Measurements from ENCODE around the gene DOCK4.

The DOCK4 gene

GRCh38 chr7:112140600-112140999 lies 65.6 kb downstream of the DOCK4 start:
- no peaks in the 10 kb centered on the region for H3K9me3 ChIP-seq (ENCODE audit: severe bottlenecking)
- no peak for DNase-seq
- no peak overlapping the region for H3K4me3 ChIP-seq (ENCODE audit: low read depth, low read length)
- TF ChIP-seq CTCF (IDR thresholded peaks at IDR 0.05; ENCODE audit: low read depth, low read length): no peak
- H3K27me3 ChIP-seq (ENCODE audit: insufficient read depth, low read depth, severe bottlenecking): no peaks in the 10 kb centered on the region
- H3K36me3 ChIP-seq: no peaks in the 10 kb centered on the region
- H3K27ac ChIP-seq: no peak overlapping the region

GRCh38 chr7:112138938-112139337 lies 67.3 kb downstream of the DOCK4 start:
- H3K36me3 ChIP-seq: no peaks in the 10 kb centered on the region
- no peak for DNase-seq
- H3K27me3 ChIP-seq (ENCODE audit: insufficient read depth, low read depth, severe bottlenecking): no peaks in the 10 kb centered on the region
- TF ChIP-seq CTCF (IDR thresholded peaks at IDR 0.05; ENCODE audit: low read depth, low read length): no peak
- H3K4me3 ChIP-seq (ENCODE audit: low read depth, low read length): no peak overlapping the region
- no peak overlapping the region for H3K27ac ChIP-seq
- H3K9me3 ChIP-seq (ENCODE audit: severe bottlenecking): no peaks in the 10 kb centered on the region

- H3K27me3 ChIP-seq (ENCODE audit: insufficient read depth, low read depth, severe bottlenecking): no peaks in the 10 kb centered on the region
- H3K27ac ChIP-seq: no peak overlapping the region
- no peak overlapping the region for H3K4me3 ChIP-seq (ENCODE audit: low read depth, low read length)
- H3K9me3 ChIP-seq (ENCODE audit: severe bottlenecking): no peaks in the 10 kb centered on the region
- H3K36me3 ChIP-seq: no peaks in the 10 kb centered on the region
- TF ChIP-seq CTCF (IDR thresholded peaks at IDR 0.05; ENCODE audit: low read depth, low read length): no peak
- no peak for DNase-seq
These were observed 67.8 kb downstream of the DOCK4 start for GRCh38 chr7:112138325-112138852.

- DNase-seq: no peak
- Histone ChIP-seq H3K9me3 (ENCODE audit: severe bottlenecking) (no peaks in the 10 kb centered on the region), H3K36me3 (no peaks in the 10 kb centered on the region), H3K27ac (no peak overlapping the region), H3K4me3 (ENCODE audit: low read depth, low read length) (no peak overlapping the region), H3K27me3 (ENCODE audit: insufficient read depth, low read depth, severe bottlenecking) (no peaks in the 10 kb centered on the region)
- no peak for TF ChIP-seq CTCF (IDR thresholded peaks at IDR 0.05; ENCODE audit: low read depth, low read length)
These were observed 68.8 kb downstream of the DOCK4 start for GRCh38 chr7:112137141-112138101.

GRCh38 chr7:112136271-112137008 lies 69.8 kb downstream of the DOCK4 start:
- no peak for DNase-seq
- H3K9me3 ChIP-seq (ENCODE audit: severe bottlenecking): no peaks in the 10 kb centered on the region
- no peaks in the 10 kb centered on the region for H3K36me3 ChIP-seq
- H3K27me3 ChIP-seq (ENCODE audit: insufficient read depth, low read depth, severe bottlenecking): no peaks in the 10 kb centered on the region
- H3K4me3 ChIP-seq (ENCODE audit: low read depth, low read length): no peak overlapping the region
- H3K27ac ChIP-seq: no peak overlapping the region
- TF ChIP-seq CTCF (IDR thresholded peaks at IDR 0.05; ENCODE audit: low read depth, low read length): no peak

All from WERI-Rb-1 (cell line).